SK-N-DZ (cell line): ENCODE results near the gene ADAM17. TPM values are rescaled to one million over a fixed set of nuclear protein-coding genes. Genes with fewer than 3 reads are reported as not detected.
"Not testable (repeated sequence)": the region's sequence is repeated elsewhere in the genome, so short reads cannot be mapped to it uniquely, and the experiment has no call there.

Experiments
- DNase-seq: peaks from one replicate; pipeline ENCODE4 v3.0.0-alpha.2; 2015; ENCODE audit warnings: low spot score
- polyA plus RNA-seq, 2 experiments: library from polyadenylated mRNA; depleted of rRNA; stranded (reverse); fragments of >200 nt; gene quantifications; 2 replicates each; pipeline ENCODE4 v1.2.3, GENCODE V29; 2014

Gene ADAM17
- 25.0 and 26.8 TPM in 2 replicates for polyA plus RNA-seq (2014; cell fraction: cytosol; rRNA removed)
- polyA plus RNA-seq (2014; cell fraction: nucleus; rRNA removed) = 17.0 and 17.3 TPM in 2 replicates

DNA sequence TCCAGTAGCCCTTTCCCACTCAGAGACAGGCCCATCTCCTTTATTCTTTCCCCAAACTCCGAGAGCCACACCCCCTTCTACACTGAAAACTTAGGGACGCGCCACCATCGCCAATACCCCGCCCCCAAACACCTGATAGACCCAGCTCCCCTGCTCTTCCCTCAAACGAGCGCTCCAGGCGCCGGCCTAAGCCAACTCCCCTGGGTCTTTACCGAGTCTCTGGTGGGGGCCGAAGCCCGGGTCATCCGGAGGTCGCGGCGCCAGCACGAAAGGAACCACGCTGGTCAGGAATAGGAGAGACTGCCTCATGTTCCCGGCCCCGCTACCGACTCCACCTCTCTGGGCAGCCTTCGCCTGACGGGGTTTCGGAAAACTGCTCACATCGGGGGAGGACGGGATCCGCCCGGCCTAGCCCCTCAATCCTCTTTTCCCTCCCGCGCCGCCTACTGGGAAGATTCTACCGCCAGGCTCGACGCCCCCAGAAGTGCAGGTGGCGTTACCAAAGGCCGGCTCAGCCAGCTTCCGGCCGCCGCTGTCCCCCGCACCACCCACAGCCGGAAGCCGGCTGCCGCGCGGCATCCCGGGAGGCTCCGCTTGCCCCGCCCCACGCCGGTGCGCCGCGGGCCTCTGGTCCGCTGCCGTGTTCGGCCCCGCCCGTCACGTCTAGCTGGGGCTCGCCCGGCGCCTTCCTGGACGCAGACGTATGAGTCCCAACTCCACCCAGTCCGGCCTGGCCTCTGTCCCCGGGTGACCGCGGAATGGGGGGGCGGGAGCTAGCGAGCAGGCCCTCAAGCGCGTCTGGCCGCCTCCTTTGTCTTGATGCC is at the start of gene ADAM17:
ADAM17 (minus strand) TSS at position 534 of the 824 bp plus-strand sequence; CDS start at position 309, 225 bp downstream.
- peak; percentile 95 for DNase-seq

GRCh38 chr2:9602412-9602811 is 46.8 kb upstream of the ADAM17 start:
- DNase-seq = no peak

- DNase-seq = no peak
These were observed 45.8 kb upstream of the ADAM17 start for GRCh38 chr2:9601397-9601796.

DNA sequence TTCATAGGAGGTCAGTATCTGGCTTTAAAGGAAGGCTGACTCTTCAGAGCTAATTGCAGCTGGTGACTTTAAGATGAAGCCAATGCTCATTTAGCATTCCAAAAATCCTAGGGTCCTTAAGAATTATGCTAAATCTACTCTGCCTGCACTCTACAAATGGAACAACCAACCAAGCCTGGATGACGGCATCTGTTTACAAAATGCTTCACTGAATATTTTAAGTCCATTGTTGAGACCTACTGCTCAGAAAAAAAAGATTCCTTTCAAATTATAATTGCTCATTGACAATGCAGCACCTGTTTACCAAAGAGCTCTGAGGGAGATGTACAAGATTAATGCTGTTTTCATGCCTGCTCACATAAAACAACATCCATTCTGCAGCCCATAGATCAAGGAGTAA is 43.8 kb upstream of the ADAM17 start:
- DNase-seq = no peak

DNA sequence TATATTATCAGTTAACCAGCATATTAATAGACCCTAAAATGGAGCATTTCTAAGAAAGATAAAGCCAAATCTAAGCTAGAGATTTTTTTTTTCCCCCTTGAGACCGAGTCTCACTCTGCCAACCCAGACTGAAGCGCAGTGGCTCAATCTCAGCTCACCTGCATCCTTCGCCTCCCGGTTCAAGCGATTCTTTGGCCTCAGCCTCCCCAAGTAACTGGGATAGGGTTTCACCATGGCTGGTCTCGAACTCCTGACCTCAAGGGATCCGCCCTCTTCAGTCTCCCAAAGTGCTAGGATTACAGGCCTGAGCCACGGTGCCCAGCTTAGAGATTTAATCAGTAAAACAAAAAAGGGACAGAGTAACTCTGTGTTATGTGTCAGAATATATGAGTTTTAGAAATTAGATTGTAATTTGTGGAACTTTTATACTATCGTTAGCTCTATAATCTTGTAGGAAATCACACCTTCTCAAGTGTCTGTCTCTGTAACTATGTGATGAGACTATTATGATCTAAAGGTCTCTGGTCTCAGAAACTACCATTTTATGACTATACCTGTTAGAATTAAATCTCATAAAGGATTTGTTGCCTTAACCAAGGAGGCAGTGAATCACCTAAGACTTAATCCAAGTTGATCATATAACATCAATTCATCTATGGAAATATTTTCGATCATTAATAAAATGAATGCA is 41.1 kb upstream of the ADAM17 start:
- no peak for DNase-seq

DNA sequence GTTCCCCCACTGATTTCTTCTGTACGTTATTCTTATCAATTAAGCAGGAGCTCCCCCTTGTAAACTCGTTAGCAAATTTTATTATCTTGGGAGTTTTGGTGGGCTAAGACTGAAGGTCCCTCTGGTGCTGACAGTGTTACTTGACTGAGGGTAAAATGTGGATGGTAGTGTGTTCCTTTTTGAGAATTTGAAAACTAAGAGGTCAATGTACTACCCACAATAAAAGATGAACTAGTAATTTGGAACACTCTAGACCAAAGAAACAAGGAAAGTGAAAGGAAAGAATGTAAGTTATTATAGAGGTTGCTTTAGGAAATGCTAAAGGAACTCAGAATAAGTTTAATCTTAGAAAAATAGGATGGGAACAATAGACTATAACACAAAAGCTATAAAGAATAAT is 40.1 kb upstream of the ADAM17 start:
- DNase-seq = no peak

DNA sequence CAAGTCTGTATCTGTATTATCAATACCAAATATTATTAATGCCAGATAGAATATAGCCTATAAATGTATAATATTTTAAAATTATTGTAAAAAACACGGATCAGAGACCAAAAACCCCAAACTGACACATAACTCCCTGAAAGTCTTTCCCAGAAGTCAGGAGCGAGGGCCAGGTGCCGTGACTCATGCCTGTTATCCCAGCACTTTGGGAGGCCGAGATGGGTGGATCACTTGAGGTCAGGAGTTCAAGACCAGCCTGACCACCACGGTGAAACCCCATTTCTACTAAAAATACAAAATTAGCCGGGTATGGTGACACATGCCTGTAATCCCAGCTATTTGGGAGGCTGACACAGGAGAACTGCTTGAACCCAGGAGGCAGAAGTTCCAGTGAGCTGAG is 39.6 kb upstream of the ADAM17 start:
- not testable (repeated sequence) for DNase-seq

DNA sequence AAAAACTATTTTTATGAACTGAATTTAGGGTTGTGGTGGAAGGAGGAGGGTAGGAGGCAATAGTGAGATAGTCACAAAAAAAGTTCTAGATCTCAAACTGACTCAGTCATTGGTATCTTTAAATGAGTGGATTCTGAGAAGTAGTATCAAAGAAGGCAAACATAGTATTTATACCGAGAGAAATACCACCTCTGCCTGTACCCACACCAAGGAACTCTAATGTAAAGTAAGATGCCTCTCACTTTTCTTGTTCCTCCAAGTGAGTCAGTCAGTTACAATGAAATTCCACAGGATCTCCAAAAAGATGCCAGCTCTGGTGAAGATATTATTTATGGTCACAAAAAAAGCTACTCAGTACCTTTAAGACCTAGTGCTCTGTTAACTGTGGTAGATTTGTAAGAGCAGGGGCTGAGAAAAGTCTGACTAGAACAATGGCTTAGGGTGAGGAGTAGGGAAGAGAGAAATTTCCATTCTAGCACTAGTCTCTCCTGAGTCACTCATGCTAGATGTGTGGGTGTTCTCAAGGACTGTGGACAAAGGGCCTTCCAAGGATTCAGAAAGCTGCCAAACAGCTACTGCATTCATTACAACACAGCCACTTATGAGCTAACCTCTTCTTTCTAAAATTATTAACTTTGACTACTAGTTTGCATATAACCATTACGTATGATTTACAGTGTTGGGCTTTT is 38.9 kb upstream of the ADAM17 start:
- DNase-seq = no peak

- DNase-seq = no peak
These were observed 38.3 kb upstream of the ADAM17 start for GRCh38 chr2:9593925-9594324.

DNA sequence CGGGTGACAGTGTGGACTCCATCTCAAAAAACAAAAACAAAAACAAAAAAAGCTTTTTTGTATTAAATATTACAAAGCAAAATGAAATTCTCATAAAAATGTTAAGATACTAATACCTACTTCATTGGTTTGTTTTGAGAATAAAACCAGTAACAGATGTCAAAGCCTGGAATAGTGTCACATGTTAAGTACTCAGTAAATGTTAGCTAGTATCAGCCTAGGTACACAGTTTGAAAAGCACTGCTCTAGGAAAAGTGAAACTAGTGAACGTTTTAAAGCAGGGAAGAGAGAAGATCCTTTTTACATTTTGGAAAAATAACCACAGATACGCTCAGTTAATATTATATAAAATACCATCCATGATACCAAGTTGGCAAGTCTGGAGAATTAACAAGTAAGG is 37.1 kb upstream of the ADAM17 start:
- DNase-seq = no peak

- DNase-seq = no peak
These were observed 35.0 kb upstream of the ADAM17 start for GRCh38 chr2:9590641-9591040.

- no peak for DNase-seq
These were observed 30.8 kb upstream of the ADAM17 start for GRCh38 chr2:9586465-9586864.

DNA sequence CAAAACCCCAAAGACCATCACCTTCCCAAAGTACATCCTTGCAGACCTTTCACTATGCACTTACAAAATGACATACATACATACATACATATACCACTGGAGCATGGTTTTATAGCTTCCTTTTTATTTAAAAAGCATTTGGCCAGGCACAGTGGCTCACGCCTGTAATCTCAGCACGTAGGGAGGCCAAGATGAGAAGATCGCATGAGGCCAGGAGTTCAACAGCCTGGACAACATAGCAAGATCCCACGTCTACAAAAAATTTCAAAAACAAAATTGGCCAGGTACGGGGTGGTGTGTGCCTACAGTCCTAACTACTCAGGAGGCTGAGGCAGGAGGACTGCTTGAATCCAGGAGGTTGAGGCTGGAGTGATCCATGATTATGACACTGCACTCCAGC is 29.9 kb upstream of the ADAM17 start:
- DNase-seq = no peak

- not testable (repeated sequence) for DNase-seq
These were observed 29.3 kb upstream of the ADAM17 start for GRCh38 chr2:9584902-9585301.

DNA sequence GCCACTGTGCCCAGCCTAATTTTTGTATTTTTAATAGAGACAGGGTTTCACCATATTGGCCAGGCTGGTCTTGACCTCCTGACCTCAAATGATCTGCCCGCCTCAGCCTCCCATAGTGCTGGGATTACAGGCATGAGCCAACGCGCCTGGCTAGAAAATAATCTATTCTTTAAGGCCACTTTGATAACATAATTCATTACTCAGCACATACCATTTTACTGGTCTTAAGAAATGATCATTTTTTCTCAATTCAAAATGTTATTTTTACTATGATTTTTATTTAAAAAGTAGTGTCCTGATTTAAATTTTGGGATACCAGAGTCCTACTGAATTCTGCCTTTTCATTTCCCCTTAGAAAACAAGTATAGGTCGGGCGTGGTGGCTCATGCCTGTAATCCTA is 27.0 kb upstream of the ADAM17 start:
- DNase-seq = no peak

GRCh38 chr2:9578467-9579235 is 23.0 kb upstream of the ADAM17 start:
- no peak for DNase-seq

GRCh38 chr2:9574331-9574730 is 18.7 kb upstream of the ADAM17 start:
- no peak for DNase-seq

- no peak for DNase-seq
These were observed 18.2 kb upstream of the ADAM17 start for GRCh38 chr2:9573840-9574239.

DNA sequence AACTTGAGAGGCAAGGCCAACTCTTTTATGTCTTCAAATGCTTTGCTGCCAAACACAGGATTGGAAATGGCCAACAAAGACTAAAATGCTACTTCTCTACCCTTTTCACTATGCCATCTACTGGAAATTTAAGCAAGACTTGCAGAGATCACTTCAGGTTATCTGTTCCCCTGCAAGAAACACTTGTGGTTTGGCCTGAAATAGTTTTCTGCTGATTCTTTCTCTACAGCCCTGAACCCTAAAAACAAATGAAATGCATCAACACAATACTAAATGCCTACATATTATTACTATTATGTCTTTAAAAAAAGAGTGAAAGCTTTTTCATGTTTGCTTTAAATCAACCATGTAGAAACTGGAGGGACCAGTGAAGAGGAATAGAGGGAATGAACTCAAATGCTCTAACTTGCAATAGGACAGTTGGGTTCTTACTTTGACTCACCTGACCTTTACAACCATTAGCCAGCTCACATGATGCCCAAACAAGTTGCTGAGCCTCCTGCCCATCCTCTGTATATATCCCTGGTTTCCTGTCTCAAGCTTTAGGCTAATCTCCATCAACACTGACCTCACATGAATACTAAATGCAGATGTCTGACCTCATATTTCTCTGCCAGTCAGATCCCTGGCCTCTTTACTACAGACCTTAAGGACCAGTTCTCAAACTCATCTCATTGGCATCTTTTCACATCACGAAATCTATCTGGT is 17.5 kb upstream of the ADAM17 start:
- DNase-seq = no peak

GRCh38 chr2:9570182-9571060 is 14.8 kb upstream of the ADAM17 start:
- DNase-seq = no peak
